Endothelial cell of umbilical vein (primary cell): ENCODE data around the gene RBM18. TPM values are rescaled to one million over a fixed set of nuclear protein-coding genes. Genes with fewer than 3 reads are reported as not detected.

Experiments
- BruUV-seq: library from RNA; stranded (reverse); fragments of 400-500 nt; replicated peaks from 2 replicates; lab custom pipeline; 2021; lab: Mats Ljungman, UMichigan
- CTCF ChIA-PET: fragments of 300-600, 350-600 bp; sonication (Branson Sonifier 250); formaldehyde crosslinking; loops from one replicate; lab custom pipeline; 2021; ENCODE audit warnings: antibody characterized with exemption, inconsistent platforms; lab: Charles Lee
- POLR2A ChIA-PET: fragments of 300-600, 350-600 bp; sonication (Branson Sonifier 250); formaldehyde crosslinking; loops from one replicate; lab custom pipeline; 2021; ENCODE audit warnings: antibody characterized with exemption, inconsistent platforms; lab: Charles Lee
- DNase-seq: peaks from one replicate; pipeline ENCODE4 v3.0.0-alpha.2; 2011; ENCODE audit warnings: low read depth, low spot score
- FAIRE-seq: peaks from 2 replicates; lab custom pipeline; 2011; peaks lifted over from hg19 to GRCh38; lab: Jason Lieb, UNC
- H2AFZ ChIP-seq: 2 replicates; pipeline ENCODE4 v1.6.0; 2012; ENCODE audit warnings: low read depth, low read length, control low read depth, inconsistent platforms
- H3K27ac ChIP-seq: 2 replicates; pipeline ENCODE4 v1.5.1; 2011; ENCODE audit warnings: low read depth, mild to moderate bottlenecking, control low read depth, low read length, moderate library complexity; ENCODE audit not compliant: insufficient read depth
- H3K27me3 ChIP-seq, 2 experiments: 2 replicates each; pipeline versions ENCODE4 v1.6.0 to v1.6.1; 2011; ENCODE audit warnings: low read length in 2 of 2, mixed read lengths in 1 of 2; ENCODE audit not compliant: control insufficient read depth in 2 of 2, insufficient read depth in 2 of 2
- H3K36me3 ChIP-seq, 2 experiments: 2 replicates in 1 of 2; 3 replicates in 1 of 2; pipeline ENCODE4 v1.5.1; 2011; ENCODE audit warnings: low read length in 2 of 2, mild to moderate bottlenecking in 1 of 2, moderate library complexity in 1 of 2; ENCODE audit not compliant: control insufficient read depth in 2 of 2, insufficient read depth in 2 of 2; ENCODE audit errors: extremely low read depth in 1 of 2
- H3K4me1 ChIP-seq: 3 replicates; pipeline ENCODE4 v1.5.1; 2011; ENCODE audit warnings: mild to moderate bottlenecking, low read length; ENCODE audit not compliant: control insufficient read depth, insufficient read depth; ENCODE audit errors: extremely low read depth
- H3K4me2 ChIP-seq: 2 replicates; pipeline ENCODE4 v1.6.1; 2011; ENCODE audit warnings: low read length, control low read depth, mixed read lengths; ENCODE audit not compliant: insufficient read depth
- H3K4me3 ChIP-seq, 3 experiments: fragments of 200-600 bp in 1 of 3; sonication (generic), shearing (Covaris generic) in 1 of 3; replicated peaks in 1 of 3; 2 replicates each; pipeline ENCODE4 v1.5.1; 2011 to 2016; ENCODE audit warnings: control low read depth in 3 of 3, low read length in 3 of 3, mild to moderate bottlenecking in 2 of 3, inconsistent platforms in 1 of 3, low read depth in 1 of 3, moderate library complexity in 1 of 3; ENCODE audit not compliant: insufficient read depth in 1 of 3
- H3K79me2 ChIP-seq: 2 replicates; pipeline ENCODE4 v1.6.0; 2012; ENCODE audit warnings: low read length, inconsistent platforms; ENCODE audit not compliant: control insufficient read depth, insufficient read depth
- H3K9ac ChIP-seq: replicated peaks from 2 replicates; pipeline ENCODE3; 2011; ENCODE audit warnings: low read length, control low read depth; ENCODE audit not compliant: insufficient read depth; ENCODE audit errors: extremely low read depth
- H3K9me1 ChIP-seq: replicated peaks from 3 replicates; pipeline ENCODE4 v1.6.0; 2011; ENCODE audit warnings: mild to moderate bottlenecking, low read length; ENCODE audit not compliant: control insufficient read depth, insufficient read depth; ENCODE audit errors: extremely low read depth
- H3K9me3 ChIP-seq: replicated peaks from 2 replicates; pipeline ENCODE4 v1.5.1; 2012; ENCODE audit warnings: low read length, inconsistent platforms; ENCODE audit not compliant: control insufficient read depth, insufficient read depth
- H4K20me1 ChIP-seq: replicated peaks from 2 replicates; pipeline ENCODE3; 2011; ENCODE audit warnings: mild to moderate bottlenecking, low read length; ENCODE audit not compliant: control insufficient read depth, insufficient read depth; ENCODE audit errors: extremely low read depth
- CTCF ChIP-seq, 2 donors: IDR thresholded peaks; 1 replicate in 1 of 2; 2 replicates in 1 of 2; pipeline ENCODE4 v1.5.1; 2011; ENCODE audit warnings: low read length in 2 of 2, mild to moderate bottlenecking in 2 of 2, moderate library complexity in 2 of 2, control low read depth in 1 of 2, inconsistent platforms in 1 of 2, low read depth in 1 of 2; ENCODE audit not compliant: insufficient read depth in 1 of 2; ENCODE audit errors: extremely low read depth in 1 of 2
- EZH2 ChIP-seq: IDR thresholded peaks from 2 replicates; pipeline ENCODE4 v1.6.1; 2012; ENCODE audit warnings: borderline replicate concordance, low read depth, mild to moderate bottlenecking, moderate library complexity, low read length, inconsistent platforms; ENCODE audit not compliant: severe bottlenecking
- FOS ChIP-seq: IDR thresholded peaks from 2 replicates; pipeline ENCODE4 v1.6.1; 2011; ENCODE audit warnings: mild to moderate bottlenecking, low read length, moderate library complexity, borderline replicate concordance; ENCODE audit not compliant: insufficient read depth
- JUN ChIP-seq: IDR thresholded peaks from 2 replicates; pipeline ENCODE4 v1.6.1; 2011; ENCODE audit warnings: borderline replicate concordance, low read depth; ENCODE audit not compliant: insufficient read length, insufficient read depth
- MYC ChIP-seq: IDR thresholded peaks from one replicate; pipeline ENCODE4 v1.6.1; 2011; ENCODE audit warnings: mild to moderate bottlenecking, low read depth, low read length
- POLR2A ChIP-seq: IDR thresholded peaks from 2 replicates; pipeline ENCODE4 v1.6.1; 2012; ENCODE audit warnings: low read depth, mild to moderate bottlenecking, control low read depth, low read length
- dilution Hi-C: fragments of 300-500 bp; cut with MboI; formaldehyde crosslinking; loops from one replicate; pipeline ENCODE4 v1.15.0; 2019; ENCODE audit warnings: low sequenced_read_pairs; ENCODE audit not compliant: extremely low pct_ligation_motif_present
- intact Hi-C: fragments of 100-400 bp; cut with micrococcal nuclease; formaldehyde crosslinking; loops from one replicate; pipeline ENCODE4 v1.10.0; 2022
- polyA plus RNA-seq, 4 experiments: library from polyadenylated mRNA; depleted of rRNA in 3 of 4; stranded (reverse) in 3 of 4; unstranded in 1 of 4; fragments of >200 nt; gene quantifications; 2 replicates each; pipeline versions ENCODE4 v1.2.1 to v1.2.3, GENCODE V29; 2011 to 2012; ENCODE audit warnings: missing spikeins in 1 of 4
- total RNA-seq: library from RNA; stranded (reverse); gene quantifications from 2 replicates; pipeline ENCODE4 v1.2.3, GENCODE V29; 2021

RBM18 gene
- total and polyA plus RNA-seq, 2 donors (not counting 3 experiments of a cell fraction or from before 2014, with no cell fraction given), result 7.9 to 26.9 TPM

DNA sequence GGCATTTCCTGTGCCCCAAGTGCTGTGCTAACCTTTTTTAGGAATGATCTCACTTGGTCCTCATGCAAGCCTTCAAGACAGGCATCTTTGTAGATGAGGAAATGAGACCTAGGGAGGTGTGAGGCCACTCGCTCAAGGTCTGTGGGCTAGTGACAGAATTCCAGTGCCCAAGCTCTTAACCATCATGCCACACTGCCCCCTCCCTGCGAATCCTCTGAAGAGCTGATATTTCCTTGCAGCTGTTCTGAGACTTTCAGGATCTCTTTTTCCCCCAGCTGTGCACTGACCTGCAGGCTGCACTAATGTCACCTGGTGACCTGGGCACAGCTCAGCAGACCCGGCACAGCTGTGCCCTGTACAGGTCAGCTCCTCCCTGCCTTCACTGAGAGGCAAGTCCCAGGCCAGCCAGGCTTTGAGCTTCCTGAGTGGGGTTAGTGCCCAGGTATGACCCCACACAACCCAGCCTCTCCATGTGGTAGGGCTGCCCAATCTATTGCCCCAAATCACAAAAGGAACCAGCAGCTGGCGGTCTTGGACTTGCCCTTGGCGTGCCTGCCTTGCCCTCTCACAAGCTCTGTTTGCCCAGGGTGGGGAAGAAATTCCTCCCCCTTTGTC lies 72.3 kb downstream of the RBM18 start:
- H3K9me3 ChIP-seq, result no peaks in the 10 kb centered on the region
- BruUV-seq, result no TSS peak
- ChIA-PET POLR2A (no interaction called here), CTCF (interaction anchor here (0.8 to 2.5 kb wide), 8 partner anchors 10 to 254 kb away, joined by 3 to 10 read pairs (median 6); no protein-coding TSS in a partner anchor)
- H3K4me2 ChIP-seq, result no peak overlapping the region
- H3K9ac ChIP-seq, result no peak overlapping the region
- dilution Hi-C loops, result no loop called here
- H3K4me3 ChIP-seq, result no peak overlapping the region
- TF ChIP-seq EZH2 (no peak), POLR2A (no peak), CTCF (IDR thresholded peaks at IDR 0.05; ENCODE audit: extremely low read depth in 1 of 2, insufficient read depth in 1 of 2, low read depth in 1 of 2, low read length in 2 of 2) (no peak), FOS (no peak), JUN (no peak), MYC (no peak)
- FAIRE-seq (no peak), DNase-seq (no peak)
- no peaks in the 10 kb centered on the region for H3K4me1 ChIP-seq
- H2AFZ ChIP-seq, result no peak overlapping the region
- no peak overlapping the region for H3K27ac ChIP-seq
- H3K79me2 ChIP-seq, result no peaks in the 10 kb centered on the region
- H3K9me1 ChIP-seq, result no peaks in the 10 kb centered on the region
- intact Hi-C loops, result no loop called here
- no peaks in the 10 kb centered on the region for H3K36me3 ChIP-seq
- H4K20me1 ChIP-seq, result no peaks in the 10 kb centered on the region
- H3K27me3 ChIP-seq, result peaks cover 0 to under 1% of the 10 kb centered on the region in 2 experiments
